Right renal cortex interstitium (tissue), 3 donors: ENCODE measurements around the gene MRPS2. TPM values are rescaled to one million over a fixed set of nuclear protein-coding genes. Genes with fewer than 3 reads are reported as not detected.
"Not testable (repeated sequence)": the region's sequence is repeated elsewhere in the genome, so short reads cannot be mapped to it uniquely, and the experiment has no call there.

ENCODE experiments used
- DNase-seq, 3 donors: peaks; one replicate each; pipeline ENCODE4 v3.0.0-alpha.2; 2013; ENCODE audit warnings: low read depth in 3 of 3, low spot score in 2 of 3
- polyA plus RNA-seq, 3 donors: library from polyadenylated mRNA; unstranded; fragments of 120-200 nt; gene quantifications; one replicate each; pipeline ENCODE4 v1.2.1, GENCODE V29; 2013; ENCODE audit not compliant: insufficient read length in 3 of 3

Gene MRPS2
- polyA plus RNA-seq: 10 to 100 TPM; 41.1 to 47.2 (median 42.3) TPM

DNA sequence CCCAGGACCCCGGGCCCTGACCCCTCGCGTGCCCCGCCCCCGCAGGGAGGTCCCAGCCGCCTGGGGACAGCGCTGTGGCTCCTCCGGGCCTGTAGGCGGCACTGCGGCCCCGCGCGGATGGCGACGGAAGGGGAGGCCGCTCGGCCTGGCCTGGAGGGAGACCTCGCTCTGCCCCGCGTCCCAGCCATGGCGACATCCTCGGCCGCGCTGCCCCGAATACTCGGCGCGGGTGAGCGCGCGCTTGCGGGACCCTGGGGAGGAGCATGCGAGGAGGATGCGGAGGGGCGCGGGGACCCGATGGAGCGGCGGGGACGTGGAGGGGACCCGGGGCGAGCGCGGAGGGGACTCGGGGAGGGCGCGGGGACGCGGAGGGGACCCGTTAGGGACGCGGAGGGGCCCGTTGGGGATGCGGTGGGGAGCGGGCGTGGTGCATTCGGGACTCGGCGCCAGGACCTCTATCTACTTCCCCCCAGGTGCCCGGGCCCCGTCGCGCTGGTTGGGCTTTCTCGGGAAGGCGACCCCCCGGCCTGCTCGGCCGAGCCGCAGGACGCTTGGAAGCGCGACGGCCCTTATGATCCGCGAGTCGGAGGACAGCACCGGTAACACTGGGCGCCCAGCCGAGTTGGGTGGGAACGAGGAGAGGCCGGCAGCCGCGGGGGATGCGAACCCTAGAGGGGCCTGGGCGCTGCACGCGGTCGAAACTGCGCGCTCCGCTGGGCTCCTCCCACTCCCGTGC lies at the start of gene MRPS2:
MRPS2 (plus strand) TSS at position 158 of the 736 bp plus-strand sequence; CDS start at position 187, 29 bp downstream.
- DNase-seq: peak; percentile 61 to 84 (median 80)

DNA sequence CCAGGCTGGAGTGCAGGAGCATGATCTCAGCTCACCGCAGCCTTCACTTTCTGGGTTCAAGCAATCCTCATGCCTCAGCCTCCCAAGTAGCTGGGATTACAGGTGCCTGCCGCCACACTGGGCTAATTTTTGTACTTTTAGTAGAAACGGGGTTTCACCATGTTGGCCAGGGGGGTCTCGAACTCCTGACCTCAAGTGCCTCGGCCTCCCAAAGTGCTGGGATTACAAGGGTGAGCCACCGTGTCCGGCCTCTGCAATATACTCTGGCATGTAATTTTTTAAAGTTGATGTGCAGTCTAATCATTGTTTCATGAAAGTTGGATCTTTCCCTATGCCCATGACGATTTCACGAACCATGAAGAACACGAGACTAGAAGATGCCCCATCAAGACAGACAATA lies 49.5 kb upstream of the MRPS2 start:
- DNase-seq: no peak

- DNase-seq: not testable (repeated sequence)
Measured at GRCh38 chr9:135451909-135452308, 48.6 kb upstream of the MRPS2 start.

DNA sequence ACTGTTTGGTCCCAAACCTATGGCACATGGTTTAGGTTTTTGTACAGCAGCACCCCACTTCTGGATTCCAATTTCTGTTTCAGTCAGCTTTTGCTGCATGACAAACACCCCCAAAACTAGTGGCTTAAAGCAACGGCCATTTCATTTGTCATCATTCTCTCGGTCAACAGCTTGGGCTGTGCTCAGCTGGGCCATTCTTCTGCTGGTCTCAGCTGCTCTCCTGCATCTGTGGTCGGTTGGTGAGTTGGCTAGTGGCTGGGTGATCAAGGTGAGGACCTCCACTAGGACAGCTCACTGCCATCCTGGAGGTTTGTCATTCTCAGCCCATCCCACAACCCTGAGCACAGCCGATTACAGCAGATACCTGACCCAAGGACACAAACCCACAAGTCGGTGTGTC lies 45.7 kb upstream of the MRPS2 start:
- DNase-seq: no peak

GRCh38 chr9:135455401-135456030 lies 45.0 kb upstream of the MRPS2 start:
- DNase-seq: no peak

DNA sequence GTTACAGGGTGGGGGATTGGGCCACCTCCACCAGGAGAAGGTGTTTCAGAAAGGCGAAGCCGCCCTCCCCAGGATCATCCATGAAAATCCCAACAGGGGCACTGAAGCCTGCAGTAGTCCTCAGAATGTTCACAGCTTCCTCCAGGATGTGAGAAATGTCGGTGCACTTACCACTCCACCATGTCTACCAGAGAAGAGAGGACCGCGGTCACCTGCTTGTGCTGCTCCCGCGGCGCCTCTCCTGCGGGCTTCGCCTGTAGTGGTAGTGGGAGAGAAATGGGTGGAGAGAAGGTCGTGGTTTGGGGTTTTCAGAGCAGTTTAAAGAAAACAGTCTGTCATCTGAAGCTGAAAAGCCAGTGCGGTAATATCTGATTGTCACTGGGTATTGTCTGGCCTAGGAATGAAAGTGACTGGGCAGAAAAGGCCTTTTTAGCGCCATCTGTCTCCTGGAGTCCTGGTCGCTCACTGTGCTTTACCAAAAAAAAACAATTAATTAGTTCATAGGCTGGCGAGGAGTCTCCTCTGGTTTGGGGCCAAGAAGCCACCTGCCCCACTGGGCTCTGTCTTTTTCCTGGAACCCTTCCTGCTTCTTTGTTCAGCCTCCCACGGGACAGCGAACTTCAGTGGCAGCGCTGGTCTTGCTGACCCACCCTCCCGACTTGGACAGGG lies 43.9 kb upstream of the MRPS2 start:
- no peak for DNase-seq

DNA sequence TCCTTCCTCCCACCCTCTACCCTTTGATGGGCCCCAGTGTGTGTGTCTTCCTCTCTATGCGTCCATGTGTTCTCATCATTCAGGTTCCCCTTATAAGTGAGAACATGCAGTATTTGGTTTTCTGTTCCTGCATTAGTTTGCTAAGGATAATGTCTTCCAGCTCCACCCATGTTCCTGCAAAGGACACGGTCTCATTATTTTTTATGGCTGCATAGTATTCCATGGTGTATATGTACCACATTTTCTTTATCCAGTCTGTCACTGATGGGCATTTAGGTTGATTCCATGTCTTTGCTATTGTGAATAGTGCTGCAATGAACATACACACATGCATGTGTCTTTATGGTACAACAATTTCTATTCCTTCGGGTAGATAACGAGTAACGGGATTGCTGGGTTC lies 42.0 kb upstream of the MRPS2 start:
- DNase-seq: not testable (repeated sequence)

DNA sequence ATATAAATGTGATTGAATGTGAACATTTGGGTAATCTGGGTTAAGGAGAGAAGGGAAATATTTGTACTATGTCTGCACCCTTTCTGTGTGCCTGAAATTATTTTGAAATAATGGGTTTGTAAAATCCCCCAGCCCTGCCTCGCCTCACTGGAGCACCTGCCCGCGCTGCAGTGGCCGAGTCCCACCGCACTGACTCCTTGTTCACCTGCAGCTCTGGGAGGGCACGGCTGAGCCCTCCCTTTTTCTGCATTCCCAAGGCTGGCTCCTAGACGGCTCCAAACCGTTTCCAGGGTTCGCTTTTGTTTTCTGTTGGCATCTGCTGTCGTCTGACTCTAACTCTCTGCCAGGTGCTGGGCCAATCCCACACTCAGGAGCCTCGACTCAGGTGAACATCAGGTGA lies 38.5 kb upstream of the MRPS2 start:
- no peak for DNase-seq

DNA sequence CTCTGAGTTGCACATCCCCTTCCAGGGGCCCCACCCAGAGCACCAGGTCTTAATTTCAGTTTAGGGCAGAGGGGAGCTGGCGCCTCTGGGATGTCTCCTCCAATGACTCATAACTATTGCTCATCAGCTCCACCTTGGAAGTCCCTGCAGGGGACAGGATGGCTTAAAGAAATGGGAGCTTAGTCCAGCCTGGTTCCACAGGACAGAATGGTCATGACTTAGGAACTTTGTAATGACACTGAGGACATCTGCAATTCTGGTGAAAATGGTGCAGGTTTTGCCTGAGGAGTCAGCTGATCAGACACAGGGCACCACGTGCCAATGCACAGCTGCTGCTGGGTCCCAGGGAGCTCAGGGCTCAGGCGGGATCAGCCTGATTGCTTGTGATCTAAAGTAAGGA lies 37.3 kb upstream of the MRPS2 start:
- DNase-seq: no peak

DNA sequence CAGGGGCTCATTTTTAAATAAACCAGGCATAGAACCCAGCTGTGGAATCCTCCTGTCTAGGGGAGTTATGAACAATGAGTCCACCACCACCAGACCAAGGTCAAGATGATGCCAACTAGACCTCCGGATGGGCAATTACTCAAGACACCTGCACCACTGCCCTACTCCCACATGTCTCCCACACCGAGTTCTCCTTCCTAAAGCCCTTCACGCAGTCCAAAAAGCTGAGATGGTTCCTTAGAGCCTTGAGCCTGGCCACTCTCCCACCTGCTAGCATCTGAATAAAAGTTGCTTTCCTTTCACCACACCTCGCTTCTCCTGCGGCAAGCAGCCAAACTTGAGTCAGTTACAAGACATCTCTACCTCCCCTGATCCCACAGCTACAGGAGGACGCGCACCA lies 36.3 kb upstream of the MRPS2 start:
- DNase-seq: no peak

DNA sequence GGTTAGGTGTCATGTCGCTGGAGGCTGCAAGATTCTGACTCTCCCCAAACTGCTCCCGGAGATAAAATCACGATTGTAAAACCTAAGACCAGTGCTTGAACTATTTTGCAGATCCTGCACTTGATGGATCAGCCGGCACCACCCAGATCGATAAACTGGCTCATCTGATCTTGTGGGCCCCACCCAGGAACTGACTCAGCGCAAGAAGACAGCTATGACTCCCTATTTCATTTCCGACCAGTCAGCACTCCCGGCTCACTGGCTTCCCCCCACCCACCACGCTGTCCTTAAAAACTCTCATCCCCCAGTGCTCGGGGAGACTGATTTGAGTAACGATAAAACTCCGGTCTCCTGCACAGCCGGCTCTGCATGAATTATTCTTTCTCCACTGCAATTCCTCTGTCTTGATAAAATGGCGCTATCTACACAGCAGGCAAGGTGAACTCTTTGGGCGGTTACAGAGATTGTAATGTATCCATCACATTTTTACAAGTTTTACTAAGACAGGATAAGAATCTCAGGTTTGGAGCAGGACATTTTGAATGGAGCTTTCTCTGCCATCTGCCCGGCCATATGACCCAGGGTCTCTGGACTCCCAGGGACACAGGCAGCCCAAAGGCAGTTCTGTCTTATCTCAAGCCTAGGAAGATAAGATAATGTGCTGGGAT lies 31.5 kb upstream of the MRPS2 start:
- DNase-seq: no peak

DNA sequence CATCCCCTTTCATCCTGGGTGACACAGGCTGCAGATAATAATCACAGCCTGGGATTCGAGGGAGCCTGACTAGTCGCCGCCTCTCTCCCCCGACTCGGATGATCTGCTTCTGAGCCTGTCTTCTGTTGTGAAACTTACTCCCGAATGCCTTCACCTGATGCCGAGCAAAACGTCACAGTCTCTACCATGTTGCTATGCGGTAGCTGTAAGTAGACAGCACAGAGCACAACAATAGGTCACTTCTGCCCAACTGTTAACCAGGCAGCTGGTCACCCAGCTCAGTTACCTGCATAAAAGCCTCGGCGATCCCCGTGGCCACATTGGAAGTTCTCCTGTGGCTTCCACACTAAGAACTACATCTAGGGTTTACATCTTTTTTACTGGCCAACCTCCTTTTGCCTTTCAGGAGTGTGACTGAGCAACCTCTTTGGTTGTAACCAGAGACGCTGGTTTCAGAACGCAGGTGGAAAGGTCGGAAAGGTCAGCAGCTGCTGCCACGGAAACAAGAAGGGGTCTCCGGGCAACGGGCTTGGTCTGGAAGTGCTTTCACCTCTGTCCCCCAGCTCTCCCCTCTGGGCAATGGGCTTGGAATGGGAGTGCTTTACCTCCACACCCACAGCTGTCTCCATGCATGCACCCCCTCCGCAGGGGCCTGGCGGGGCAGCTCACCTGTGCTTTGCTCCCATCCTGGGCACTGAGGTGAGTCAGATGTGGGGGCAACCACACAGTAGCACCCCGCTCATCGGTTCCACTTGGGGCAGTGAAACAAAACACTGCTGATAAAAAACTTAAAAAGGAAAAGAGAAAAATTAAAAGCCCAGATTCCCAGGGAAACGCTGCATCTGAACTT lies 28.5 kb upstream of the MRPS2 start:
- peak in 2 of 3 donors; percentile 40 to 54 for DNase-seq

DNA sequence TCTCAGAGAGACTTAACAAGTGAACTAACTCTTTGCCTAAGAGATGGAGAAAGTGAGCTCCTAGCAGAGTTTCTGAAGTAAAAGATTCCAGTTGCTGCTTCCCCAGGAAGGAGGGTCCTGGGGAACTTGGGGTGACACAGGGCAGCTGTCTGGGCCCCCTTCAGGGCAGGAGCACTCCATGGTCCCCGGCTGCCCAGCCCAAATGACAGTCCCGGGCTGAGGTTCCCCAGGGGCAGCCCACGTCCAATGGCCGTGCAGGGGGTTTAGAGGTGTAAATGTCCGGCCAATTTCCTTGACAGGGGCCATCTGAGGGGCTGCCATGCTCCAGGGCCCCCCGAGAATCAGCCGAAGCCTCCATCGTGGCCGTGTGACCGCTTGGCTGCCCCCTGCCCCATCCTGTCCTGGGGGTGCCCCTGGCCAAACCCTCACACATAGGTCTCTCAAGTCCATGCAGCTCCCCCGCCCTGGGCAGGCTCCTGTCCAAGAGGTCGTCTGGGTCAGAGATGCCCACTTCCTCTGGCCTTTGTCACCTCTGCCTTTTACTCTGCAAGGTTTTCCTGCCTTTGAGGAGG lies 26.4 kb upstream of the MRPS2 start:
- DNase-seq: no peak

GRCh38 chr9:135474915-135475314 lies 25.6 kb upstream of the MRPS2 start:
- DNase-seq: no peak

GRCh38 chr9:135476561-135477355 lies 23.7 kb upstream of the MRPS2 start:
- DNase-seq: no peak

GRCh38 chr9:135478191-135478590 lies 22.3 kb upstream of the MRPS2 start:
- DNase-seq: no peak

- DNase-seq: no peak
Measured at GRCh38 chr9:135478829-135479468, 21.5 kb upstream of the MRPS2 start.

DNA sequence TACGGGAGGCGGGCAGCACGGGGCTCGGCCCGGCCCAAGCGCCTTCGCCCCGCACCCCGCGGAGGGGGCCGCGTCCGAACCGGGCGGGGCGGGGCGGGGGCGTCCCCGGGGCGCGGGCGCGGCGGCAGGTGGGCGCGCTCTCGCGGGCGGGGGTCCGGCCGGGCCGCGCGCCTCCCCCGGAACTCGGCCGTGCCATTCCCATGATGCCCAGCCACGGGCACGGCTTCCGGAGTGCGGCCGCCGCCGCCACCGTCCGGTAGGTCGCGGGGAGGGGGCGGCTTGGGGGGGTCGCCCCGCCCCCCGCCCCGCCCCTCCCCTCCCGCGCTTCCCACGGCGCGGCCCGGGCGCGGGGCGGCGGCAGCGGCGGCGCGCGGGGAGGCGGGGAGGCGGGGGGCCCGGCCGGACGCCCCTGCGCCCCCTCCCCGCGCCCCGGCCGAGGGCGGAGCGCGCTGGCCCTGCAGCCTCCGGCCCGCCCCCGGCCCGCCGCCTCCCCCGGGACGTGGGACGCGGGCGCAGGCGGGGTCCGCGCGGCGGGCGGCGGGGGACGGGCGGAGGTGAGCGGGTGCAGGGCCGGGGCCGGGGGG lies 20.9 kb upstream of the MRPS2 start, which contains the start of gene PPP1R26:
PPP1R26 (plus strand) TSS at position 314 of the 584 bp plus-strand sequence. CDS start 4,729 bp downstream, outside the sequence.
- no peak for DNase-seq
